Kidney glomerular epithelial cell (primary cell): ENCODE results near the gene MRPL34.
A peak's percentile ranks its signal among the peaks of the same experiment; 100 is the strongest.
"Not testable (repeated sequence)": the region's sequence is repeated elsewhere in the genome, so short reads cannot be mapped to it uniquely, and the experiment has no call there.

Experiments
- DNase-seq: peaks from one replicate; lab custom pipeline; 2025; lab: John Stamatoyannopoulos, UW

The MRPL34 gene

GRCh38 chr19:17285415-17286135, 20.1 kb upstream of the MRPL34 start:
- no peak for DNase-seq

- DNase-seq, result no peak
These were observed 19.4 kb upstream of the MRPL34 start for GRCh38 chr19:17286263-17286662.

DNA sequence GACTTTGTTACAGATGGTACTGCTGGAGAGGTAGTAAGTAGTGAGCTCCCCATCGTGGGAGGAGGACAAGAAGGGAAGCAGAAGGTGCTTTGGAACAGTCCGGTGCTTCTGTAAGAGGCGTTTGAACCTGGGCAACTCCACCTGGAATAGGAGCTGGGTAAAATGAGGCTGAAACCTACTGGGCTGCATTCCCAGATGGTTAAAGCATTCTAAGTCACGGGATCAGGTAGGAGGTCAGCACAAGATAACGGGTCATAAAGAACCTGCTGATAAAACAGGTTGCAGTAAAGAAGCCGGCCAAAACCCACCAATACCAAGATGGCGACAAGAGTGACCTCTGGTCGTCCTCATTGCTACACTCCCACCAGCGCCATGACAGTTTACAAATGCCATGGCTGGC, 18.9 kb upstream of the MRPL34 start:
- no peak for DNase-seq

DNA sequence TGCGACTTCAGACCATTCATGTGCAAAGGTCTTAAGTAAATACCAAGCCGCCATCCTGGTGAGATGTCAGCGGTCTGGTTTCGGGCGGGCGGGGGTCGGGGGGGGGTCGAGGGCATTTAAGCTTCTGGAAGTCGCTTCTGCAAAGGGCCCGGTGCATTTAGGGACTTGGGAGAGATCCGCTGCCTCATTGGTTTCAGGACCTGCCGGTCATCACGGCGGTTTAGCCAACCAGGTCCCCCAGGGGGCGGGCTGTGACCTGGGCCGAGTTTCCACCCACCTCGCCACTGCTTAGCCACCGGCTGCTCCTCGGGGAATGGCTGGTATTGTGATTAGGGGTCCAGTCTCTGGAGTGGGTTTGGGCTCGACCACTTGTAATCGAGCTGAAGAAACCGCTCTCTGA, 16.2 kb upstream of the MRPL34 start:
- DNase-seq, result peak; percentile 37

DNA sequence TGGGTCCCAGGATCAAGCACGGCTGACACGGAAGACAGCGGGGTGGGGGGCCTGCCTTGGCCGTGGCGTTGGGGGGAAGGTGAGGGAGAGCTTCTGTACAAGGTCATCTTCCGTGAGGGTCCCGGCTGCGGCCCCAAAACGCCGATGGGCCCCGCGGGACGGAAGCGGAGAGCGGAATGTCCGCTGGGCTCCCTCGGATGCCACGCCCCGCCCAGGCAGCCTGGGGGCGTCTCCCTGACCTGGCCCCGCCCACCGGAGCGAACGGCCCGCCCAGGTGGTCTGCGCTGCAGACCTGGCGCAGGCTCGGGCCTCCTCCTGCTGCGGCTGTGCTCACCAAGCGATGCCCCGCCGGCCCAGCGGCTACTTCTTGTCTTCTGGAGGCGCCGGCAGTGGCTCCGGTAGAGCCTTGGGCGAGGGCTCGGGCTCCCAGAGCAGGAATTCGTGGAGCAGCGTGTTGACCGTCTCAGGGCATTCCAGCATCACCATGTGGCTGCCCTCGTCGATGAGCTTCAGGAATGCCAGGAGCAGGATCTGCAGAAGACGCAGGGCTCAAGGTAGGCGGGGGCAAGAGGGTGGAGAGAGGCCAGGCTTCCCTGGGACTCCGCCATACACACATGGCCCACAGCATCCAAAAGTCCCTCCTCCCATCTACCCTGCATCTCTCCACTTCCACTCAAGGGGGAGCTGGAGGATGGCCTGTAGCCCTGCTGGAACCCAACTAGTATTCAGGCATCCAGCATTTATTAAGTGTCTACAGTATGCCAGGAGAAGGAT, 13.2 kb upstream of the MRPL34 start:
- peak; percentile 63 for DNase-seq

DNA sequence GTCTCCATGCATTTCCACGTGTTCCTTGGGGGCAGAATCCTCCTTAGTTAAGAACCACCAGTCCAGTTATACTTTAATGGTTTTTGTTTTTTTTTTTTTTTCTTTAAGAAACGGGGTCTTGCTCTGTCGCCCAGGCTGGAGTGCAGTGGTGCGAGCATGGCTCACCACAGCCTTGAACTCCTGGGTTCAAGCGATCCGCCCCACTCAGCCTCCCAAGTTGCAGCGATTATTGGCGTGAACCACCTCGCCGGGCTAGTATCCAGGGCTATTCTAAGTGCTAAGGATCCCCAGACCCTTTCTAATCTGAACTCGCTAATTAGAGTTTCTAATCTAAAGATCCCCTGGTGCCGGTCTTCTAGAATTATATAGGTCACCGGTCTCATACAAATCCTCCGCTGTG, 12.1 kb upstream of the MRPL34 start:
- DNase-seq, result no peak

GRCh38 chr19:17294051-17294891, 11.4 kb upstream of the MRPL34 start:
- DNase-seq, result no peak

DNA sequence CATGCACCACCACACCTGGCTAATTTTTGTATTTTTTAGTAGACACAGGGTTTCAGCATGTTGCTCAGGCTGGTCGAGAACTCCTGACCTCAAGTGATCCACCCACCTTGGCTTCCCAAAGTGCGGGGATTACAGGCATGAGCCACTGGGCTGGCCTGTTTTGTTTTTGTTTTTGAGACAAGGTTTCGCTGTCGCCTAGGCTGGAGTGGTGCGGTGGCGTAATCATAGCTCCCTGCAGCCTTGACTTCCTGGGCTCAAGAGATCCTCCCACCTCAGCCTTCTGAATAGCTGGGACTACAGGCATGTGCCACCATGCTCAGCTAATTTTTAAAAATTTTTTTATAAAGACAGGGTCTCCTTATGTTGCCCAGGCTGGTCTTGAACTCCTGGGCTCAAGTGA, 10.1 kb upstream of the MRPL34 start:
- DNase-seq, result not testable (repeated sequence)

DNA sequence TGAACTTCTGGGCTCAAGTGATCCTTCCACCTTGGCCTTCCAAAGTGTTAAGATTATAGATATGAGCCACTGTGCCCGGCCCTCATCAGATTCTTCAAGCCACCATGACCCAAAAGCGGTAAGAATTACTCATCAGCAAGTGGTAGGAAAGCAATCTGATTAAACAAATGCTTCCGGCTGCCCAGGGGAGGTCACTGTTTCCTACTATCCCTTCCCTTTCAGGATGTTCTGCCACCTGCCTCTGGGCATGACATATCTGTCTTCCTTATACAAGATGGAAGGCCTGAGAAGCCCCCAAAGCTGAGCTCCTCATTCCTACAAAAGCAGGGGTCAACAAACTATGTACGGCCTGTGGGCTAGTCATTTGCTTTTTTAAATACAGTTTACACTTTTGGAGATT, 9.4 kb upstream of the MRPL34 start:
- DNase-seq, result peak; percentile 59

- no peak for DNase-seq
These were observed 8.7 kb upstream of the MRPL34 start for GRCh38 chr19:17296976-17297375.

DNA sequence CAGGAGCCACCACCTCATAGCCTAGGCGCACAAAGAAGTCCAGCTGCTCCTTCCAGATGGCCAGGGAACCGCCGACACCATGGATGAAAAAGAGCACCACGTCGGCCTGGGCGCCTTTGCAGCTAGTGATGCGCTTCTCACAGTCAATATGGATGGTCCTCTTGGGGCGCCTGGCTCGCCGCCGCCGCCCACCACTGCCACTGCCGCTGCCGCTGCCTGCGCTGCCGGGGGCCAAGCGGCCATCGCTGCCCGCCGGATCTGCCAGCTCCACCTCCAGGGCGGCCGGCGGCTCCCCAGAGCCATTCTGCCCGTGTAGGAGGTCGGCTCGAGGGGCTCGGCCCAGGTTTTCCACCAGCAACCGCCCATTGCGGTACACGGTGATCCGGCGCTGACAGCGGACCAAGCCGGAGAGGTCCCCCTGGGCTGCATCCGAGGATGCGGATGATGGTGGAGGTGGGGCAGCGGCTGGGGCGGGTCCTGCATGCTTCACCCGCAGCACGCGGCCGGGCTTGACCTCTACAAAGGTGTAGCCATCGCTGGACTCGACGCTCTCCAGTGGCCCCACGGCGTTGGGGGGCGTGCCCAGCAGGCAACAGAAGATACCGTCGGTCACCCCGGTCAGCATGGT, 4.6 kb upstream of the MRPL34 start:
- no peak for DNase-seq

GRCh38 chr19:17302391-17303166, 3.1 kb upstream of the MRPL34 start:
- no peak for DNase-seq

DNA sequence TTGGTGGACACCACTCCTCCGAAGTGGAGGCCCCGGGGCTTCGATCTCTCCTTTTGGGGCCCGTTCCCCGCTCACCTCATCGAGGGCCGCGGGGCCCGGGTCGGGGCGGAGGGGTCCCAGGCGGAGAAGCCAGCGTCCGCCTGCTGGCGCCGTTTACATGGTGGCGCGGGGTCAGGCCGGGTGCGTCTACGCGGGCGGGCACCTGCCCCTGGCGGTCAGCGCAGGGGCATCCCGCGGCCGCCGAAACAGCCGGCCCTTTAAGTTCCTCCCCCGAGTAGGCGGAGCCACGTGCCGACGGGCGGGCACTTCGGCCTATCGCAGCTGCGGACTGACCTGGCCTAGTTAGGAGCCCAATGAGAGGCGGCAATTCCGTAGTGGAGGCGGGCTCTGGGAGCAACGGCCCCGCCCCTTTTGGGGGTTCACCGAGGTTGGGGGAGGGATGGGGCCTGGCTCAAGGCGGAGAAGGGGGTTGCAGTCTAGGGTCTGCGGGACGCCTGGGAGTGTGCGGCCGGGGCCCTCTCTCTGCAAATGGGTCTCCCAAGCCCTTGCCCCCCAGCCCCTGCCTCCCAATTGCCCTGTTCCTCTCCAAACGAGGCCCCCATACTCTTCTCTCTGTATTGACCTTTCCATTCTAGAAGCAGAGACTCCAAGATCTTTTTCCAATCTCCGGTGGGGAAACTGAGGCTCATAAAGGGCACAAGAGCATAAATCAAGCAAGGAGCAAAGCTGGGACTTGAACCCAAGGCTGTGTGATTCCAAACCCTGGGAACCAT, 2.3 kb upstream of the MRPL34 start, which contains the start of gene ABHD8:
ABHD8 (minus strand) TSS at position 259 of the 773 bp plus-strand sequence. CDS start 1,809 bp downstream, outside the sequence.
- DNase-seq, result peak; percentile 91

DNA sequence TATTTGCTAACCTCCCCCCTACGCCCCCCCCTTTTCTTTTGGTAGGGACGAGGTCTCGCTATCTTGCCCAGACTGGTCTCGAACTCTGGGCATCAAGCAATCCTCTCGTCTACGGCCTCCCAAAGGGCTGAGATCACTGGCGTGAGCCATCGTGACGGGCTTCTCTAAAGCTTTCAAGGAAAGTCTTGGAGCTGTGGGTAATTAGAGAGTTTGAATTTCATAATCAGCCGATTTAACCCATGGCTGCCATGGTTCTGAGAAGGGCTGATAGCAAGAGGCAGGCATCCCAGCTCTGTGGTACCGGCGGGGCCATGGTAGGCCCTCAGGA, 1.8 kb upstream of the MRPL34 start:
- no peak for DNase-seq

DNA sequence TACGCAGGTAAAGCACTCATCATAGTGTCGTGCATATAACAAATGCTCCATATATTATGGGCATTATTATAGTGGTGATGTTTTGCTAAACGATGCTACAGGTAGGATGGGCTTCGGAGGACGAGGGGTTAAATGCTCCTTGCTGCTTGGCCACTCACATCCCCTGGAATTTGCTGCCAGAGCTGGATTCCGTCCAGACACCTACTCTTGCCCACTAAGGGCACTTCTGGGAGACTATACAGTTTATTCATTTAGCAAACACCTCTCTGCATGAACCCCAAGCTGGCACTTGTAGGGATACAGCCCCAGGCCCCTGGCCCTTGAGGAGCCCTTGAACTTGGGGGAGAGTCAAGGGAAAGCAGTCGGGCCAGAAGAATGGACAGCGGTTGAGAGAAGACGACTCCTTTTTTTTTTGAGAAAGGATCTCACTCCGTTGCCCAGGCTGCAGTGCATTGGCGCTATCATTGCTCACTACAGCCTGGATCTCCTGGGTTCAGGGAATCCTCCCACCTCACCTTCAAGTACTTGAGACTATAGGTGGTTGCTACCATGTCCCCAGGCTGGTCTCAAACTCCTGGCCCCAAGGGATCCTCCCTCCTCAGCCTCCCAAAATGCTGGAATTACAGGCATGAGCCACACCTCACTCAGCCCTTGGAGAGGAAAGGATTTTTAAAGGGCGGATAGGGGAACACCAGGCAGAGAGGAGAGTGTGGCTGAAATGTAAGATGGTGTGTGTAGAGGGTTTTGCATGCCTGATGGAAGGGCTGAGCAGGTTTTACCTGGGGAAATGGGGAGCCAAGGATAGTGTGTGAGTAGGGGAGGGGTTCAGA, 1.1 kb upstream of the MRPL34 start:
- no peak for DNase-seq

GRCh38 chr19:17305216-17305516, 506 bp upstream of the MRPL34 start:
- DNase-seq, result no peak

- no peak for DNase-seq
These were observed 628 bp downstream of the MRPL34 start for GRCh38 chr19:17306285-17306714.

- DNase-seq, result no peak
These were observed 2.3 kb downstream of the MRPL34 start for GRCh38 chr19:17307876-17308377.

DNA sequence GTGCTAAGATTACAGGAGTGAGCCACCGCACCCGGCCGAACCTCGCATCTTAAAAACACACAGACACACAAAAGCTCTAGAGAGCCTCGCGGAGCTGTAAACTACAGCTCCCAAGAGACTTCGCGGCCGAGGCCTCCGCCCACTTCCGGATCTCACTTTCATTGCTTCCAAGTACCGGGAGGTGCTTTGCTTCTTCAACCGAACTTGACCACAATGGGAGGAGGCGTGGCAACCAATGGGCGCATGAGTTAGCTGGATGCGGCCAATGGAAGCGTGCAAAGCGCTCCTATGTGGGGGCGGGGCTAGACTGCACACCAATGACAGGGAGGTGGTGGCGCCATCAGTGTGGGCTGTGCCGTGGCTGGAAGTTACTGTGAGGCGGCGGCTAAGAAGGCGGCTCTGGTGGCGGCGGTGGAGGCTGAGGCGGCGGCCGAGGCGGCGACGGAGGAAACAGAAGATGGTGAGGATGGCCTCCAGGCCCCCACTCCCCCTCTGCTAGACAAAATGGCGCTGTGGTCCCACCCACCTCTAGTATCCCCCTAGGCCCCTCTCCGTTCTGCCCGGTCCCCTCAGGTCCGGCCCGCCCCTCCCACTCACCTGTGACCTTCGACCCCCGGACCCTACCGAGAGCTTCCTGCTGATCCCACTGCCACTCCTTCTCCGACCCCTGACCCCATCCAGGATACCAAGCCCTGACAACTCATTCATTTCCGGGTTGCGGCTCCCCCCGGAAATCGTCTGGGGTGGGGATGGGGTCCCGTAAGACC, 3.7 kb downstream of the MRPL34 start, which contains the start of gene DDA1:
DDA1 (plus strand) TSS at position 366 of the 767 bp plus-strand sequence; CDS start at position 458, 92 bp downstream.
- DNase-seq, result peak; percentile 98
